ENCODE results near the gene DDR2.

Gene DDR2

GRCh38 chr1:162672622-162673260 lies 40.5 kb downstream of the DDR2 start:
- DNase-seq (ENCODE audit: low spot score), result no peak

GRCh38 chr1:162674034-162674608 lies 41.9 kb downstream of the DDR2 start:
- no peak for DNase-seq (ENCODE audit: low spot score)

- DNase-seq (ENCODE audit: low spot score), result no peak
Measured at GRCh38 chr1:162676087-162676486, 43.8 kb downstream of the DDR2 start.

- no peak for DNase-seq (ENCODE audit: low spot score)
Measured at GRCh38 chr1:162676750-162677149, 44.5 kb downstream of the DDR2 start.

- no peak for DNase-seq (ENCODE audit: low spot score)
Measured at GRCh38 chr1:162677607-162678371, 45.5 kb downstream of the DDR2 start.

GRCh38 chr1:162678439-162678838 lies 46.2 kb downstream of the DDR2 start:
- DNase-seq (ENCODE audit: low spot score), result no peak

GRCh38 chr1:162679298-162679697 lies 47.0 kb downstream of the DDR2 start:
- no peak for DNase-seq (ENCODE audit: low spot score)

GRCh38 chr1:162680419-162681121 lies 48.3 kb downstream of the DDR2 start:
- no peak for DNase-seq (ENCODE audit: low spot score)

GRCh38 chr1:162681122-162681436 lies 48.8 kb downstream of the DDR2 start:
- no peak for DNase-seq (ENCODE audit: low spot score)

GRCh38 chr1:162682013-162682419 lies 49.8 kb downstream of the DDR2 start:
- no peak for DNase-seq (ENCODE audit: low spot score)

- DNase-seq (ENCODE audit: low spot score), result no peak
Measured at GRCh38 chr1:162687870-162688269, 55.6 kb downstream of the DDR2 start.

GRCh38 chr1:162688521-162688920 lies 56.3 kb downstream of the DDR2 start:
- no peak for DNase-seq (ENCODE audit: low spot score)

GRCh38 chr1:162688931-162689330 lies 56.7 kb downstream of the DDR2 start:
- DNase-seq (ENCODE audit: low spot score), result no peak

GRCh38 chr1:162689745-162690671 lies 57.7 kb downstream of the DDR2 start:
- DNase-seq (ENCODE audit: low spot score), result no peak

- DNase-seq (ENCODE audit: low spot score), result no peak
Measured at GRCh38 chr1:162690672-162691434, 58.6 kb downstream of the DDR2 start.

- DNase-seq (ENCODE audit: low spot score), result no peak
Measured at GRCh38 chr1:162691999-162692575, 59.8 kb downstream of the DDR2 start.

- no peak for DNase-seq (ENCODE audit: low spot score)
Measured at GRCh38 chr1:162694911-162695310, 62.6 kb downstream of the DDR2 start.

- no peak for DNase-seq (ENCODE audit: low spot score)
Measured at GRCh38 chr1:162695687-162696086, 63.4 kb downstream of the DDR2 start.

GRCh38 chr1:162696286-162696862 lies 64.1 kb downstream of the DDR2 start:
- DNase-seq (ENCODE audit: low spot score), result peak; percentile 90
